B cell (primary cell): ENCODE data around the gene S100A7. TPM values are rescaled to one million over a fixed set of nuclear protein-coding genes. Genes with fewer than 3 reads are reported as not detected.
A peak's percentile ranks its signal among the peaks of the same experiment; 100 is the strongest.

Source experiments
- ATAC-seq: fragments of 200-7000 bp; cut with Tn5 transposase; one replicate; pipeline ENCODE4 v1.10.0; 2021; ENCODE audit warnings: low read depth, mild to moderate bottlenecking, moderate number of reproducible peaks, moderate library complexity
- CTCF ChIA-PET: fragments of 350-600 bp; sonication (Branson Sonifier 250); formaldehyde crosslinking; loops from one replicate; lab custom pipeline; 2021; ENCODE audit warnings: antibody characterized with exemption, inconsistent platforms; lab: Charles Lee
- POLR2A ChIA-PET: fragments of 350-600 bp; sonication (Branson Sonifier 250); formaldehyde crosslinking; loops from one replicate; lab custom pipeline; 2021; ENCODE audit warnings: antibody characterized with exemption; lab: Charles Lee
- DNase-seq: peaks from one replicate; pipeline ENCODE4 v3.0.0; 2013
- H2AFZ ChIP-seq: 2 replicates; pipeline ENCODE4 v1.6.1; 2012; ENCODE audit warnings: mild to moderate bottlenecking, low read depth, low read length; ENCODE audit not compliant: insufficient read depth, poor library complexity, severe bottlenecking
- H3K27ac ChIP-seq, 2 donors: 1 replicate in 1 of 2; 2 replicates in 1 of 2; pipeline ENCODE4 v1.5.1; 2012 to 2013; ENCODE audit warnings: low read length in 2 of 2, mild to moderate bottlenecking in 2 of 2, moderate library complexity in 1 of 2
- H3K27me3 ChIP-seq, 4 experiments: fragments of 200-600 bp in 1 of 4; sonication (generic) in 1 of 4; replicated peaks in 1 of 4; 1 replicate in 2 of 4; 2 replicates in 2 of 4; pipeline versions ENCODE4 v1.6.1 to v1.7.0; 2013 to 2016; ENCODE audit warnings: low read length in 3 of 4, mild to moderate bottlenecking in 2 of 4, mixed read lengths in 1 of 4, moderate library complexity in 1 of 4; ENCODE audit not compliant: insufficient read depth in 4 of 4, control insufficient read depth in 3 of 4; ENCODE audit errors: control extremely low read depth in 1 of 4
- H3K36me3 ChIP-seq, 2 experiments: replicated peaks in 1 of 2; 1 replicate in 1 of 2; 2 replicates in 1 of 2; pipeline versions ENCODE4 v1.6.1 to v1.7.1; 2013; ENCODE audit warnings: low read length in 1 of 2; ENCODE audit not compliant: insufficient read depth in 2 of 2, control insufficient read depth in 1 of 2; ENCODE audit errors: control extremely low read depth in 1 of 2, extremely low read depth in 1 of 2
- H3K4me1 ChIP-seq, 2 donors: fragments of 200-600 bp in 1 of 2; sonication (generic) in 1 of 2; 1 replicate in 1 of 2; 2 replicates in 1 of 2; pipeline versions ENCODE4 v1.5.1 to v1.6.1; 2013 to 2017; ENCODE audit warnings: low read length in 2 of 2; ENCODE audit not compliant: control insufficient read depth in 2 of 2, insufficient read depth in 2 of 2
- H3K4me2 ChIP-seq: replicated peaks from 2 replicates; pipeline ENCODE3; 2012; ENCODE audit warnings: mild to moderate bottlenecking, low read depth, low read length; ENCODE audit not compliant: poor library complexity, severe bottlenecking
- H3K4me3 ChIP-seq, 5 experiments: fragments of 200-600 bp in 1 of 5; sonication (generic) in 1 of 5; 1 replicate in 3 of 5; 2 replicates in 2 of 5; pipeline versions ENCODE4 v1.5.1 to v1.7.0; 2011 to 2016; ENCODE audit warnings: low read length in 4 of 5, mild to moderate bottlenecking in 4 of 5, low read depth in 2 of 5, control low read depth in 1 of 5, moderate library complexity in 1 of 5; ENCODE audit not compliant: insufficient read depth in 1 of 5; ENCODE audit errors: control extremely low read depth in 1 of 5, extremely low read depth in 1 of 5
- H3K79me2 ChIP-seq: fragments of 200-600 bp; sonication (generic); one replicate; pipeline ENCODE4 v1.6.0; 2016; ENCODE audit warnings: low read length; ENCODE audit not compliant: control insufficient read depth, insufficient read depth
- H3K9ac ChIP-seq: fragments of 200-600 bp; sonication (generic); 2 replicates; pipeline ENCODE4 v1.6.1; 2017; ENCODE audit warnings: mild to moderate bottlenecking, low read length, moderate library complexity
- H3K9me3 ChIP-seq, 3 donors: one replicate each; pipeline versions ENCODE4 v1.6.1 to v1.7.1; 2013; ENCODE audit warnings: low read length in 2 of 3; ENCODE audit not compliant: control insufficient read depth in 2 of 3, insufficient read depth in 1 of 3; ENCODE audit errors: control extremely low read depth in 1 of 3
- H4K20me1 ChIP-seq: 2 replicates; pipeline ENCODE4 v1.6.0; 2012; ENCODE audit warnings: mild to moderate bottlenecking, low read length; ENCODE audit not compliant: insufficient read depth, control insufficient read depth, poor library complexity, severe bottlenecking
- H3K27ac Mint-ChIP-seq: one replicate; pipeline ENCODE4 v1.8.0; 2021; ENCODE audit warnings: mixed read lengths
- H3K27me3 Mint-ChIP-seq: one replicate; pipeline ENCODE4 v1.8.0; 2021; ENCODE audit warnings: mixed read lengths
- H3K4me1 Mint-ChIP-seq: one replicate; pipeline ENCODE4 v1.8.0; 2021; ENCODE audit warnings: mixed read lengths
- H3K4me3 Mint-ChIP-seq: one replicate; pipeline ENCODE4 v1.8.0; 2021; ENCODE audit warnings: mixed read lengths
- H3K9me3 Mint-ChIP-seq: one replicate; pipeline ENCODE4 v1.8.0; 2022; ENCODE audit warnings: mixed read lengths; ENCODE audit not compliant: insufficient read depth
- CTCF ChIP-seq: fragments of 200-600 bp; IDR thresholded peaks from one replicate; pipeline ENCODE4 v1.8.0; 2022; ENCODE audit warnings: antibody characterized with exemption, mild to moderate bottlenecking
- EZH2 ChIP-seq: IDR thresholded peaks from 2 replicates; pipeline ENCODE4 v1.6.1; 2012; ENCODE audit warnings: borderline replicate concordance, low read depth, mild to moderate bottlenecking, moderate library complexity, low read length; ENCODE audit not compliant: insufficient read depth, poor library complexity, severe bottlenecking
- whole genome bisulfite sequencing: methylation state at CpG from one replicate; pipeline ENCODE4 v1.1.5; 2013; ENCODE audit warnings: missing lambda C conversion rate; ENCODE audit not compliant: insufficient coverage; 5-methylcytosine and 5-hydroxymethylcytosine counted together
- intact Hi-C: fragments of 100-400 bp; cut with micrococcal nuclease; formaldehyde crosslinking; loops from one replicate; pipeline ENCODE4 v1.10.0; 2022
- polyA plus RNA-seq: library from polyadenylated mRNA; depleted of rRNA; stranded (reverse); fragments of >200 nt; gene quantifications from 2 replicates; pipeline ENCODE4 v1.2.3, GENCODE V29; 2012
- total RNA-seq, 2 donors: library from RNA; stranded (reverse); fragments of 120-200 nt in 1 of 2; gene quantifications; 1 replicate in 1 of 2; 2 replicates in 1 of 2; pipeline versions ENCODE4 v1.2.3 to v1.2.4, GENCODE V29; 2013 to 2022

S100A7 gene
- total and polyA plus RNA-seq, 2 donors (not counting 1 experiment from before 2014, with no cell fraction given): not detected

GRCh38 chr1:153426809-153427208 is 33.6 kb downstream of the S100A7 start:
- Histone ChIP-seq H3K4me3 (no peak overlapping the region), H3K36me3 (no peaks in the 10 kb centered on the region), H2AFZ (no peak overlapping the region), H3K9ac (no peak overlapping the region), H3K27ac (no peak overlapping the region), H3K27me3 (peaks cover 0 to 7% (median under 1%) of the 10 kb centered on the region in 4 experiments), H4K20me1 (no peaks in the 10 kb centered on the region), H3K79me2 (no peaks in the 10 kb centered on the region), H3K9me3 (no peaks in the 10 kb centered on the region), H3K4me1 (no peaks in the 10 kb centered on the region), H3K4me2 (no peak overlapping the region)
- Mint-ChIP-seq H3K27me3 (peaks cover 50% of the 10 kb centered on the region), H3K27ac (no peak overlapping the region), H3K4me3 (no peak overlapping the region), H3K9me3 (no peaks in the 10 kb centered on the region), H3K4me1 (no peaks in the 10 kb centered on the region)
- DNase-seq (no peak), ATAC-seq (no peak)
- no peak for TF ChIP-seq CTCF
- TF ChIP-seq EZH2: no peak
- 50% methylated on average over 1 of the region's 1 CpG for WGBS
- ChIA-PET CTCF (no interaction called here), POLR2A (no interaction called here)
- intact Hi-C loops: no loop called here

- intact Hi-C loops: no loop called here
- H3K9ac ChIP-seq: no peak overlapping the region
- no peaks in the 10 kb centered on the region for H3K9me3 ChIP-seq
- peaks cover 0 to 13% (median 3%) of the 10 kb centered on the region in 4 experiments for H3K27me3 ChIP-seq
- no peaks in the 10 kb centered on the region for H3K9me3 Mint-ChIP-seq
- POLR2A ChIA-PET: no interaction called here
- H2AFZ ChIP-seq: no peak overlapping the region
- no peaks in the 10 kb centered on the region for H3K79me2 ChIP-seq
- H3K27ac ChIP-seq: no peak overlapping the region
- no peaks in the 10 kb centered on the region for H3K4me1 ChIP-seq
- ATAC-seq (no peak), DNase-seq (peak; percentile 64)
- TF ChIP-seq CTCF (no peak), EZH2 (no peak)
- H3K27me3 Mint-ChIP-seq: peaks cover 50% of the 10 kb centered on the region
- no peaks in the 10 kb centered on the region for H4K20me1 ChIP-seq
- H3K36me3 ChIP-seq: no peaks in the 10 kb centered on the region
- no peaks in the 10 kb centered on the region for H3K4me1 Mint-ChIP-seq
- H3K4me3 Mint-ChIP-seq: no peak overlapping the region
- H3K27ac Mint-ChIP-seq: no peak overlapping the region
- CTCF ChIA-PET: no interaction called here
- WGBS: 3% methylated on average over 5 of the region's 6 CpGs
- H3K4me2 ChIP-seq: no peak overlapping the region
- no peak overlapping the region for H3K4me3 ChIP-seq
These were observed 37.9 kb downstream of the S100A7 start for GRCh38 chr1:153422450-153423068.
